ENCODE results near the gene ZDHHC11B. TPM values are rescaled to one million over a fixed set of nuclear protein-coding genes. Genes with fewer than 3 reads are reported as not detected.
A peak's percentile ranks its signal among the peaks of the same experiment; 100 is the strongest.

Gene ZDHHC11B
- total RNA-seq, 4 donors from 2014 or later, result 0.24 to 1.2 (median 0.71) TPM

- H3K4me1 ChIP-seq, result peaks cover 21 to 27% of the 10 kb centered on the region in 2 donors
- intact Hi-C loops (cut with DNase I; ENCODE audit: low total_unique reads), result no loop called here
Observed at GRCh38 chr5:759111-759751, 25.3 kb downstream of the ZDHHC11B start.

GRCh38 chr5:758698-759053 lies 25.9 kb downstream of the ZDHHC11B start:
- DNase-seq (peak in 1 of 2 donors; percentile 14), ATAC-seq (no peak)
- H3K27me3 ChIP-seq, result no peaks in the 10 kb centered on the region
- no peaks in the 10 kb centered on the region for H3K9me3 ChIP-seq
- H3K27ac ChIP-seq, result peak overlapping the region; percentile 3 to 43 (median 15)
- H3K4me3 ChIP-seq, result peak overlapping the region; percentile 31 to 52 (median 40)
- intact Hi-C loops (cut with DNase I; ENCODE audit: low total_unique reads), result no loop called here
- in situ Hi-C loops (cut with MboI; ENCODE audit: low sequenced_read_pairs in 4 of 4), result no loop called here
- no peaks in the 10 kb centered on the region for H3K36me3 ChIP-seq
- H3K4me1 ChIP-seq, result peaks cover 21 to 27% of the 10 kb centered on the region in 2 donors
- TF ChIP-seq POLR2A (IDR thresholded peaks at IDR 0.05) (no peak), CTCF (IDR thresholded peaks at IDR 0.05 in 4 of 5, conservative IDR thresholded peaks at IDR 0.05 in 1 of 5) (no peak)

More at GRCh38 chr5:759111-759751, 25.3 kb downstream of the ZDHHC11B start:
- TF ChIP-seq POLR2A (IDR thresholded peaks at IDR 0.05), result no peak
- TF ChIP-seq CTCF (IDR thresholded peaks at IDR 0.05 in 4 of 5, conservative IDR thresholded peaks at IDR 0.05 in 1 of 5), result no peak
- DNase-seq, result peak in 1 of 2 donors; percentile 36
- ATAC-seq, result peak; percentile 71 to 84
- no peaks in the 10 kb centered on the region for H3K36me3 ChIP-seq
- peak overlapping the region in 3 of 4 donors; percentile 3 to 43 (median 3) for H3K27ac ChIP-seq
- peak overlapping the region; percentile 31 to 52 (median 40) for H3K4me3 ChIP-seq
- in situ Hi-C loops (cut with MboI; ENCODE audit: low sequenced_read_pairs in 4 of 4), result no loop called here
- no peaks in the 10 kb centered on the region for H3K9me3 ChIP-seq
- H3K27me3 ChIP-seq, result no peaks in the 10 kb centered on the region

GRCh38 chr5:757931-758697 lies 26.4 kb downstream of the ZDHHC11B start:
- no peak for TF ChIP-seq CTCF (IDR thresholded peaks at IDR 0.05 in 4 of 5, conservative IDR thresholded peaks at IDR 0.05 in 1 of 5)
- TF ChIP-seq POLR2A (IDR thresholded peaks at IDR 0.05), result no peak
- peak in 1 of 2 donors; percentile 24 for DNase-seq
- in situ Hi-C loops (cut with MboI; ENCODE audit: low sequenced_read_pairs in 4 of 4) (no loop called here), intact Hi-C loops (cut with DNase I; ENCODE audit: low total_unique reads) (no loop called here)
- no peaks in the 10 kb centered on the region for H3K36me3 ChIP-seq
- no peak for ATAC-seq
- H3K27me3 ChIP-seq, result no peaks in the 10 kb centered on the region
- H3K4me3 ChIP-seq, result no peak overlapping the region
- H3K4me1 ChIP-seq, result peaks cover 21 to 27% of the 10 kb centered on the region in 2 donors
- H3K9me3 ChIP-seq, result no peaks in the 10 kb centered on the region
- peak overlapping the region in 3 of 4 donors; percentile 3 to 43 (median 27) for H3K27ac ChIP-seq

- H3K27ac ChIP-seq, result no peak overlapping the region
- no peaks in the 10 kb centered on the region for H3K9me3 ChIP-seq
- peaks cover 21 to 27% of the 10 kb centered on the region in 2 donors for H3K4me1 ChIP-seq
- DNase-seq (no peak), ATAC-seq (no peak)
- in situ Hi-C loops (cut with MboI; ENCODE audit: low sequenced_read_pairs in 4 of 4) (no loop called here), intact Hi-C loops (cut with DNase I; ENCODE audit: low total_unique reads) (no loop called here)
- no peaks in the 10 kb centered on the region for H3K27me3 ChIP-seq
- no peak overlapping the region for H3K4me3 ChIP-seq
- H3K36me3 ChIP-seq, result no peaks in the 10 kb centered on the region
- no peak for TF ChIP-seq POLR2A (IDR thresholded peaks at IDR 0.05)
- TF ChIP-seq CTCF (IDR thresholded peaks at IDR 0.05 in 4 of 5, conservative IDR thresholded peaks at IDR 0.05 in 1 of 5), result no peak
Observed at GRCh38 chr5:757346-757930, 27.1 kb downstream of the ZDHHC11B start.

Data from gastrocnemius medialis (tissue), 4 donors.